DOHH2 (cell line): ENCODE measurements around the gene MUL1.

Experiments used
- EZH2phosphoT487 ChIP-seq: fragments of 200-600 bp; sonication (generic); IDR thresholded peaks from 2 replicates; pipeline ENCODE4 v1.6.1; 2017; ENCODE audit warnings: borderline replicate concordance, mild to moderate bottlenecking, antibody characterized with exemption, low read length, moderate library complexity, mixed read lengths
- TF ChIP-seq, protein P1 (sequence below): fragments of 200-600 bp; sonication (generic); IDR thresholded peaks from one replicate; pipeline ENCODE4 v1.5.1; 2014; ENCODE audit warnings: antibody characterized with exemption, mild to moderate bottlenecking, low read depth, low read length; ENCODE audit not compliant: poor library complexity, severe bottlenecking

DNA sequence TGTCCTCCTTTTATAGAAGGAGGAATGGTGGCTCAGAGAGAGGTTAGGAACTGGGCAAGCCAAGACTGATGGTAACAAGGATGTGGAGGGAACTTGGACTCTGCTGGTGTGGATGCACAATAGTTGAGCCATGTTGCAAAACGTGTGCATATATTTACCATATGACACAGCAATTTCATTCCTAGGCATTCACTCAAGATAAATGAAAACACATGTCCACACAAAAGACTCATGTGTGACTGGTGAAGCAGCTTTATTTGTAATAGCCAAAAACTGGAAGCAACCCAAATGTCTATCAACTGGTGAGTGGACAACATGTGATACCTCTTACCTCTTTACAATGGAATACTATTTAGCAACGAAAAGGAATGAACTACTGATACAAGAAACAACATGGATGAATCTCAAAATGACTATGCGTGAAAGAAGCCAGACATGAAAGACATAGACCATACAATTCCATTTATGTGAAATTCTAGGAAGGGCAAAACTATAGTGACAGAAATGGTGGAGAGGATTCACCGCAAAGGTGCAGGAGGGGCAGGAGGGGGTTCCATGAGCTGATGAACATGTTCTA is 58.1 kb downstream of the MUL1 start:
- TF ChIP-seq, protein P1, sequence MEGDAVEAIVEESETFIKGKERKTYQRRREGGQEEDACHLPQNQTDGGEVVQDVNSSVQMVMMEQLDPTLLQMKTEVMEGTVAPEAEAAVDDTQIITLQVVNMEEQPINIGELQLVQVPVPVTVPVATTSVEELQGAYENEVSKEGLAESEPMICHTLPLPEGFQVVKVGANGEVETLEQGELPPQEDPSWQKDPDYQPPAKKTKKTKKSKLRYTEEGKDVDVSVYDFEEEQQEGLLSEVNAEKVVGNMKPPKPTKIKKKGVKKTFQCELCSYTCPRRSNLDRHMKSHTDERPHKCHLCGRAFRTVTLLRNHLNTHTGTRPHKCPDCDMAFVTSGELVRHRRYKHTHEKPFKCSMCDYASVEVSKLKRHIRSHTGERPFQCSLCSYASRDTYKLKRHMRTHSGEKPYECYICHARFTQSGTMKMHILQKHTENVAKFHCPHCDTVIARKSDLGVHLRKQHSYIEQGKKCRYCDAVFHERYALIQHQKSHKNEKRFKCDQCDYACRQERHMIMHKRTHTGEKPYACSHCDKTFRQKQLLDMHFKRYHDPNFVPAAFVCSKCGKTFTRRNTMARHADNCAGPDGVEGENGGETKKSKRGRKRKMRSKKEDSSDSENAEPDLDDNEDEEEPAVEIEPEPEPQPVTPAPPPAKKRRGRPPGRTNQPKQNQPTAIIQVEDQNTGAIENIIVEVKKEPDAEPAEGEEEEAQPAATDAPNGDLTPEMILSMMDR, result no peak
- TF ChIP-seq EZH2phosphoT487, result no peak
